GM19099 (cell line): ENCODE results near the gene ERG.

Source experiments
- POLR2A ChIP-seq: IDR thresholded peaks from 3 replicates; pipeline ENCODE4 v1.6.1; 2011; ENCODE audit warnings: low read depth; ENCODE audit not compliant: insufficient read length; ENCODE audit errors: extremely low read depth

ERG gene

GRCh38 chr21:38470755-38471154 lies 27.5 kb downstream of the ERG start:
- no peak for TF ChIP-seq POLR2A

- TF ChIP-seq POLR2A, result no peak
These were observed 28.6 kb downstream of the ERG start for GRCh38 chr21:38469642-38470041.

DNA sequence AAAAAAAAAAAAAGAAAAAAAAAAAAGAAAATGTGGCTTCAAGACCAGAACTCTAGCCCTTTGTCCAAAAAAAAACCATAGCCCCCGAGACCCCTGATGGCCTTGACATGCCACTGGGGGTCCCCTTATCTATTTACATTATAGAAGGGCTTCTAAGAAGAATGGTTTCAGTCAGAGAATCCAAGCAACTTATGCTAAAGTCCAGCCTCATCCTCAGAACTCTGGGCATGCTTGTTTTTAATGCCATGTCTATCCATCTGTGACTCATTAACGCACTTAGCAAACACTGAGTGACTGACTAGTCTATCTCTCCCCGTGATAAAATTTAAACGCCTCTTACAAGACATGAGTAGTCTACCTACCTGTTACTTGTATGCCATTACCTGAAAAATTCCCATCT lies 29.3 kb downstream of the ERG start:
- no peak for TF ChIP-seq POLR2A

GRCh38 chr21:38467911-38468310 lies 30.4 kb downstream of the ERG start:
- no peak for TF ChIP-seq POLR2A

- TF ChIP-seq POLR2A, result no peak
These were observed 30.9 kb downstream of the ERG start for GRCh38 chr21:38467374-38467773.

GRCh38 chr21:38460171-38460742 lies 38.0 kb downstream of the ERG start:
- no peak for TF ChIP-seq POLR2A

DNA sequence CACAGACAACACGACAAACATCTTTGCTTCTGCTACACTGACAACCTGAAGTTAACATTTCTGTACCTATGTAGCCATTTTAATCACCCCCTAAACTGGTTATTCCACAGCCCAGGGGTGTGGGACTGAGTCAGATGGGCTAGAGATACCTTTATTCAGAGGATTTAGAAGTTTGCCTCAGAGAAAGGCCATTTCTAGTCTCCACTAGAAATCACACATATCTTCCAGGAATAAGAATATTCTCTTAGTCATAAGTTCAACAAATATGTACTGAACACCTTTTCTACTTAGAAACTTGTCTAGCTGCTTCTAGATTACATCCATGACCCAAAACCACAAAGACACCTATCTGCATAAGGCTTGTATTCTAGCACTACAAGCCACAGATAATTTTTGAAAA lies 38.8 kb downstream of the ERG start:
- TF ChIP-seq POLR2A, result no peak

DNA sequence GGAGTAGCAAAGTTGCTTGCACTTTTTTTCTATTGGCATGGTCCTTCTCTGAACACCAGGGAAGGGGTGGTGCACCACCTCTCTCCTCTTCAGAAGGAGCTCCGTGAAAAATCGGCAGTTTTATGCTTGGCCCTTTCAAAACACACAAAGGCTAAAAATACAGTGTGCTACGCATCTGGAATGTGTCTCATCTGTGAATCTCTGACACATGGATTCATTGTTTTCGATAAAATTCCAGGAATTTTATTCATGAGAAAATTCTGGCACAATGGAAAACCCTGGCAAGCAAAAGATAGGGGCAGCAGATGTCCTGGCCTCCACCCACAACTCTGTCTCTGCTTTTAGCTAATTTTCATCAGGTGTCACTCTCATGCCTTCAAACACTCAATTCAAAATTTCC lies 42.9 kb downstream of the ERG start:
- no peak for TF ChIP-seq POLR2A

DNA sequence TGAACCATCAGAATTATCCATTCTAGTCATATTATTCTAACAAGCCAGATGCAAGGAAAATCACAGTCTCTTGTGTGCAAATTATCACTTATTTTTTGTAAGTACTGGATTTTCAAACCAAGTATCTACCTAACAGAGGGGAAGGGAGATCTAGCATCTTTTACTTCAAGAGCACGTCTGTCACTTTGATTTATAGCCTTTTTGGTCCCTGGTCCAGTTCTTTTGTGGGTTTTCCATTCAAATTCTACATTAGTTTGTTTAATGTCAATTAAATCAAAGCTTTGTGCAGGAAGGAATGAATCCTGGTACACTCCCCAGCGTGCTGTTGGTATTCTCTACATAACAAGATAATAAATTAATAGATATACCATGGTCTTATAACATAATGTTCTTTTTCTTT lies 43.6 kb downstream of the ERG start:
- TF ChIP-seq POLR2A, result no peak

DNA sequence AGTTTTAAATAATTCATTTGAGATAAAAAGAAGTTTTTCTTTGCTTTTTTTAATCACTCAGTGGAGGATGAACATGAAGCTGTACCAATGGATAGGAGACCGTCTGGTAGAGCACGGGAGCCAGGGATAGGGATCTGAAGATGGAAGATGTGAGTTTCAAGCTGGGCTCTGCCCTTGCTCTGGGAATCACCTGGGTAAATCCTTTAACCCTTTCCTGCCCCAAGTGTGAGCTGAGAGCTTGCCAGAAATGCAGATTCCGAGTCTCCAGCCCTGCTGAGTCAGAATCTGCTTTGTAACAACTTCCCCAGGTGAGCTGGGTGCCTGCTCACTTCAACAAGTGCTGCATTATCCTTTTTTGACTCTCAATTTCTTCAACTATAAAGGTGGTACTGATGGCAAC lies 44.1 kb downstream of the ERG start:
- TF ChIP-seq POLR2A, result no peak

GRCh38 chr21:38448671-38449385 lies 49.4 kb downstream of the ERG start:
- TF ChIP-seq POLR2A, result no peak

DNA sequence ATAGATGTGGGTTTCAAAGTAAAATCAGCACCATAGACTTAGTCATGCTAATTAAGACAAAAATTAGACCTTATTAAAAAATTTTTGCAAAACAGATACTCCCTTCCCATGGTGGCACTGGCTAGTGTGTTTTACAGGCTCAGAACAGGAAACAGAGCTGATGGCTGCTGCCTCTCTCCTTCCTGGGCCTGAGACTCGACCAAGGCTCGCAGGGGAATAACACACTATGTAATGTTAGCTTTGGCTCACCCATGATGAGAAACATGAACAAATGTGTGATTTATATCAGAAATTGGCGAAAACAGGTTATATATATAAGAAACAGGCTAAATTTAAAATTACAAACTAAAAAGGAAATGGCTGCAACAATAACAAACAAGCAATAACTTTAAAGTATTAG lies 50.7 kb downstream of the ERG start:
- no peak for TF ChIP-seq POLR2A

DNA sequence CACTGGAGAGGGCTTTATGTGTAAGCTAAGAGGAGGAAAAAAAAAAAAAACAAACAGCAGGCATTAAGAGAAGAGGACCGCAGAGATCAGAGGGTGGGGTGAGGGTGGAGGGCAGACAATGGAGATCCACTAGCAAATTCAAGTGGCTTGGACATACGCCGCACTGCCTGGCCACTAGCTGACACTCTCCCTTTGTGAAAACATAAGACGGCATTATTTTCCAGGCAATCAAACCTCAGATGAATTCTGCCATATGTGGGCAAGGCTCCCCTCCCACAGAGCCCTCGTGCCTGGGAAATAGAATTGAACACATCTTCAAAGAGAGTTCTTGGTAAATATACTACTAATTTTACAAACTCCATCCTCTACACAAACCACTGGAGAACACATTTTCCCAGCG lies 53.6 kb downstream of the ERG start:
- TF ChIP-seq POLR2A, result no peak

DNA sequence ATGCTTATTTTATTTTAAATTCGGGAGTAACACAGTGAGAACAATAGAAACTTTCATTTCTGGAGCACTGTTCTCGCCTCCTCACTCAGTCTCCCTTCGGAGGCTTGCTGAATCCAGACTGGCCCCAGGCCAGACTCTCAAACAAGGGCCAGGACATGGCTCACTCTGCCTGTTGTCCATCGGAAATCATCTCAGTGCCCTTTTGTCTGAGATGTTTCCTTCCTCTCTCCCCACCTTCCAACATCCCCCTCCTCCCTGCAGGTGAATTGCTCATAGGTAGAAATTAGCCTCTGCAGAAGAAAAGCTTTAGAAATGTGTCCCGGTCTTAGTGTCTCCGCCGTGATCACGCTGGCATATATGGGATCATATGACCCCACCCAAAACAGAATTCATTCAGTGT lies 55.2 kb downstream of the ERG start:
- TF ChIP-seq POLR2A, result no peak

DNA sequence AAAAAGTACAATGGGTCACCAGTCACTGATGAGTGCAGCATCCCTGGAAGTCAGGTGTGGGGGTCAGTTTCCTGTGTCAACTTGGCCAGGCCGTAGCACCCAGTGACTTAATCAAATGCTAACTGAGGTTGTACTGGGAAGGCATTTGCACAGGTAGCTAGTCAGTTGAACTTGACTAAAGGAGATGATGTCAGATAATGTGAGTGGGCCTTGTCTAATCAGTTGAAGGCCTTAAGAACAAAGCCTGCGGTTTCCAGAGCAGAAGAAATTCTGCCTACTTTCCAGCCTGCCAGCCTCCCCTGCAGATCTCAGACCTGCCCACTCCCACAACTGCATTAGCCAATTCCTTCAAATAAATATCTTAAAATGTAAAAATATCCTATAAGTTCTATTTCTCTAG lies 57.1 kb downstream of the ERG start:
- no peak for TF ChIP-seq POLR2A

DNA sequence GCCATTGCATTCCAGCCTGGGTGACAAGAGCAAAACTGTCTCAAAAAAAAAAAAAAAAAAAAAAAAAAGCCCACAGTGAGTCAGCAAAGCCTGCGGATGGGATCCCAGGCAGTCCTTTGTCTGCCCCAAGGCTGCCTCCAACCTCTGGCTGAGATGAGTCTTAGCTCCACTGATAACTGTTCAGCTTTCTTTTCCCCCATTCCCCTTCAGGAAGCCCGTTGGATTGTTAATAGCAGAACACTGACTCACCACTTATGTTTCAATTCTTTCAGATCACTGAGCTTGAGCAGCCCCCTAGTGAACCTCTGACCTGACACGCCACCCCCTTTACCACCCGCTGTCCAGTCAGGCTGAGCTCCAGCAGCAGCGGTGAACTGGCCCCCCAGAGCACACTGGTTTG lies 57.5 kb downstream of the ERG start:
- no peak for TF ChIP-seq POLR2A

GRCh38 chr21:38439957-38440356 lies 58.3 kb downstream of the ERG start:
- no peak for TF ChIP-seq POLR2A
